ENCODE measurements around the gene NAPEPLD. TPM values are rescaled to one million over a fixed set of nuclear protein-coding genes. Genes with fewer than 3 reads are reported as not detected.
"Not testable (repeated sequence)": the region's sequence is repeated elsewhere in the genome, so short reads cannot be mapped to it uniquely, and the experiment has no call there.

Gene NAPEPLD
- polyA plus RNA-seq, 3 donors, result 1.1 to 2.2 (median 1.6) TPM

DNA sequence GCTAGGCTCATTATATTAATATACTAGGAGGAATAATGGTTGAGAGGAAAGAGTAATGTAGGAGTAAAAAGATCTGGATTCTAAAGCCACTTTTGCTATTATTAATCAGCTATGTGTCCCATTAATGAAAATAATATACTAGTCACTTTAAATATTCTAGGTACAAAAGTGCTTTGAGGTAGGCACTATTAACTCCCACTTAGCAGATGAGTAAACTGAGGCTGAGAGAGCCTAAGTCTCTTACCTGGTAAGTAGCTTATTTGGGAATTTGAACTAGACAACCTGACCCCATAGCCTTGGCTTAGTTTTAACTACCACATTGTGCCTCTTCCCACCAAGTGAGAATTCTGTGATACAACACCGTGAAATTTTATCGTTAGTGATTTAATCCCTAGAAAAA, 68.0 kb downstream of the NAPEPLD start:
- Mint-ChIP-seq H3K4me1 (peaks cover 25% of the 10 kb centered on the region), H3K4me3 (no peak overlapping the region), H3K27me3 (ENCODE audit: low read depth in 3 of 3) (no peaks in the 10 kb centered on the region), H3K36me3 (peaks cover 26 to 46% of the 10 kb centered on the region in 2 donors), H3K9me3 (peaks cover 4 to 10% (median 9%) of the 10 kb centered on the region in 7 donors), H3K27ac (peak overlapping the region in 1 of 7 donors; percentile 67)
- intact Hi-C loops (cut with micrococcal nuclease), result no loop called here
- H4K20me1 ChIP-seq (ENCODE audit: insufficient read depth, low read length), result no peaks in the 10 kb centered on the region
- TF ChIP-seq CTCF (IDR thresholded peaks at IDR 0.05), result no peak
- DNase-seq, result no peak
- H3K9ac ChIP-seq (ENCODE audit: insufficient read depth, low read length, poor library complexity, severe bottlenecking), result no peak overlapping the region
- H3K79me2 ChIP-seq (ENCODE audit: insufficient read depth, low read length), result peaks cover 31% of the 10 kb centered on the region
- H3K4me3 ChIP-seq (replicated peaks in 1 of 3; ENCODE audit: low read depth in 2 of 3, low read length in 3 of 3), result no peak overlapping the region
- H2AFZ ChIP-seq (ENCODE audit: insufficient read depth, low read depth, low read length, poor library complexity, severe bottlenecking), result no peak overlapping the region
- no peaks in the 10 kb centered on the region for H3K27me3 ChIP-seq (ENCODE audit: control insufficient read depth in 2 of 2, insufficient read depth in 2 of 2, low read length in 2 of 2)
- no CpG with 5 or more reads among the region's 2 CpGs for WGBS (ENCODE audit: insufficient coverage)
- peaks cover 30 to 33% of the 10 kb centered on the region in 2 donors for H3K36me3 ChIP-seq (replicated peaks in 1 of 2; ENCODE audit: control insufficient read depth in 1 of 2, insufficient read depth in 2 of 2, low read length in 2 of 2)
- peaks cover 0 to 4% of the 10 kb centered on the region in 2 donors for H3K9me3 ChIP-seq (replicated peaks in 1 of 2; ENCODE audit: control insufficient read depth in 1 of 2, insufficient read depth in 1 of 2, low read length in 2 of 2)
- H3K4me2 ChIP-seq (replicated peaks; ENCODE audit: extremely low read depth, low read length, poor library complexity, severe bottlenecking), result no peak overlapping the region
- no peak overlapping the region for H3K27ac ChIP-seq (ENCODE audit: low read depth in 1 of 2, low read length in 2 of 2)
- peaks cover 20 to 28% of the 10 kb centered on the region in 2 donors for H3K4me1 ChIP-seq (ENCODE audit: control insufficient read depth in 1 of 2, insufficient read depth in 2 of 2, low read length in 2 of 2)

- Histone ChIP-seq H4K20me1 (ENCODE audit: insufficient read depth, low read length) (no peaks in the 10 kb centered on the region), H2AFZ (ENCODE audit: insufficient read depth, low read depth, low read length, poor library complexity, severe bottlenecking) (no peak overlapping the region), H3K4me2 (replicated peaks; ENCODE audit: extremely low read depth, low read length, poor library complexity, severe bottlenecking) (no peak overlapping the region), H3K27me3 (ENCODE audit: control insufficient read depth in 2 of 2, insufficient read depth in 2 of 2, low read length in 2 of 2) (no peaks in the 10 kb centered on the region), H3K79me2 (ENCODE audit: insufficient read depth, low read length) (peaks cover 38% of the 10 kb centered on the region), H3K9ac (ENCODE audit: insufficient read depth, low read length, poor library complexity, severe bottlenecking) (no peak overlapping the region), H3K4me1 (ENCODE audit: control insufficient read depth in 1 of 2, insufficient read depth in 2 of 2, low read length in 2 of 2) (peaks cover 26 to 34% of the 10 kb centered on the region in 2 donors), H3K36me3 (replicated peaks in 1 of 2; ENCODE audit: control insufficient read depth in 1 of 2, insufficient read depth in 2 of 2, low read length in 2 of 2) (peaks cover 19 to 22% of the 10 kb centered on the region in 2 donors), H3K4me3 (replicated peaks in 1 of 3; ENCODE audit: low read depth in 2 of 3, low read length in 3 of 3) (no peak overlapping the region), H3K27ac (ENCODE audit: low read depth in 1 of 2, low read length in 2 of 2) (no peak overlapping the region), H3K9me3 (replicated peaks in 1 of 2; ENCODE audit: control insufficient read depth in 1 of 2, insufficient read depth in 1 of 2, low read length in 2 of 2) (peaks cover 0 to 4% of the 10 kb centered on the region in 2 donors)
- H3K27me3 Mint-ChIP-seq (ENCODE audit: low read depth in 3 of 3), result no peaks in the 10 kb centered on the region
- no peak overlapping the region for H3K4me3 Mint-ChIP-seq
- peaks cover 4 to 10% (median 9%) of the 10 kb centered on the region in 7 donors for H3K9me3 Mint-ChIP-seq
- intact Hi-C loops (cut with micrococcal nuclease), result loop anchor here in 1 of 2 donors (10.0 kb wide), 1 partner anchor 215 kb away; the partner anchor contains the start of gene PMPCB
- peaks cover 22 to 38% of the 10 kb centered on the region in 2 donors for H3K36me3 Mint-ChIP-seq
- TF ChIP-seq CTCF (IDR thresholded peaks at IDR 0.05), result no peak
- no peak overlapping the region for H3K27ac Mint-ChIP-seq
- no peak for DNase-seq
- WGBS (ENCODE audit: insufficient coverage), result 75% methylated on average over 1 of the region's 3 CpGs
- H3K4me1 Mint-ChIP-seq, result peaks cover 31% of the 10 kb centered on the region
Measured at GRCh38 chr7:103079836-103080235, 69.1 kb downstream of the NAPEPLD start.

- not testable (repeated sequence) for H3K27me3 Mint-ChIP-seq (ENCODE audit: low read depth in 3 of 3); H3K4me2 ChIP-seq (replicated peaks; ENCODE audit: extremely low read depth, low read length, poor library complexity, severe bottlenecking); H3K9ac ChIP-seq (ENCODE audit: insufficient read depth, low read length, poor library complexity, severe bottlenecking); H4K20me1 ChIP-seq (ENCODE audit: insufficient read depth, low read length); H3K4me3 Mint-ChIP-seq; H3K27me3 ChIP-seq (ENCODE audit: control insufficient read depth in 2 of 2, insufficient read depth in 2 of 2, low read length in 2 of 2); H3K4me3 ChIP-seq (replicated peaks in 1 of 3; ENCODE audit: low read depth in 2 of 3, low read length in 3 of 3); H2AFZ ChIP-seq (ENCODE audit: insufficient read depth, low read depth, low read length, poor library complexity, severe bottlenecking); H3K9me3 ChIP-seq (replicated peaks in 1 of 2; ENCODE audit: control insufficient read depth in 1 of 2, insufficient read depth in 1 of 2, low read length in 2 of 2); H3K36me3 ChIP-seq (replicated peaks in 1 of 2; ENCODE audit: control insufficient read depth in 1 of 2, insufficient read depth in 2 of 2, low read length in 2 of 2)
- no CpG with 5 or more reads among the region's 6 CpGs for WGBS (ENCODE audit: insufficient coverage)
- Mint-ChIP-seq H3K36me3 (peaks cover 8 to 23% of the 10 kb centered on the region in 2 donors), H3K9me3 (peaks cover 4 to 10% (median 9%) of the 10 kb centered on the region in 7 donors), H3K4me1 (peaks cover 41% of the 10 kb centered on the region), H3K27ac (peak overlapping the region; percentile 46 to 88 (median 62))
- DNase-seq, result peak; percentile 37 to 62 (median 52)
- Histone ChIP-seq H3K4me1 (ENCODE audit: control insufficient read depth in 1 of 2, insufficient read depth in 2 of 2, low read length in 2 of 2) (peaks cover 34 to 45% of the 10 kb centered on the region in 2 donors), H3K27ac (ENCODE audit: low read depth in 1 of 2, low read length in 2 of 2) (peak overlapping the region; percentile 4 to 30), H3K79me2 (ENCODE audit: insufficient read depth, low read length) (peaks cover 38% of the 10 kb centered on the region)
- intact Hi-C loops (cut with micrococcal nuclease), result loop anchor here in 1 of 2 donors (10.0 kb wide), 1 partner anchor 217 kb away; the partner anchor contains the start of gene PMPCB
Measured at GRCh38 chr7:103078226-103078625, 70.7 kb downstream of the NAPEPLD start.

Measured in CD14-positive monocyte (primary cell).